ENCODE measurements around the gene LEMD2. TPM values are rescaled to one million over a fixed set of nuclear protein-coding genes. Genes with fewer than 3 reads are reported as not detected.

LEMD2 gene
- total RNA-seq, 1 experiment from 2014 or later = 33.8 TPM

DNA sequence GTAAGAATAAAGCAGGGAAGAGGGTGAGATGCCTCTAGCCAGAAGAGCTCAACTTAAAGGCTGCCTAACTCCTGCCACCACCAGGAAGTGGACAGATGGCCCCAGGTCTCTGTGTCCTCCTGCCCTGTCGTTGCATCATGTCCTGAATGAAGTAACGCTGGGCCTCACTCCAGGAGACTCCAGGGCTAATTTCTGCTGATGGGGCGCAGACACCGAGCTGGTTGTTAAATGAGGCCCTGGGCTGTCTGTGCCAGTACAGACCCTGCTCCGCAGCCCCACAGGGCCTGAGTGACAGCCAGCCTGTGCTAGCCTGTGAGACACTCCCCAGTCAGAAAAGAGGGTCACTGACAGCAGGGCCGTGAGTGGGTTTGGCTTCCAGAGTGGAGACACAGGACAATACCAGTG, 48.7 kb downstream of the LEMD2 start:
- DNase-seq (ENCODE audit: low read depth) = no peak

DNA sequence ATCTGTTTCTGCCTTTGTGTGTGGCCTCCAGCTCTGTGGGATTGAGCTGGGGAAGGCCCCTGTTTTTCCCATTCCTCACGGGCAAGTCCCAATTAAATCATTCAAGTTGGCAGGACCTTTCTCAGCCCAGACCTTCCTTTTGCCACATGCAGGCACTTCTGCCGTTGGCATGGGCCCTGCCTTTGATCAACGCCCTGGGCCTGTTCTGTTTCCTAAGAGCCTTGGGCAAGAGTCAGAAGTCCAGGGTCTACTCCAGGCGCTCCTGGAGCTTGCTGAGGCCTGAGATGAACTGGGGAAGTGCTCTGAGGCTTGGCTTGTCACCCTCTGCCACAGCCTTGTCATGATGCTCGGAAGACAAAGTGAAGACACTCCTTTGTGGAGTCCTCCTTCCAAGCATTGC, 49.4 kb downstream of the LEMD2 start:
- no peak for DNase-seq (ENCODE audit: low read depth)

DNA sequence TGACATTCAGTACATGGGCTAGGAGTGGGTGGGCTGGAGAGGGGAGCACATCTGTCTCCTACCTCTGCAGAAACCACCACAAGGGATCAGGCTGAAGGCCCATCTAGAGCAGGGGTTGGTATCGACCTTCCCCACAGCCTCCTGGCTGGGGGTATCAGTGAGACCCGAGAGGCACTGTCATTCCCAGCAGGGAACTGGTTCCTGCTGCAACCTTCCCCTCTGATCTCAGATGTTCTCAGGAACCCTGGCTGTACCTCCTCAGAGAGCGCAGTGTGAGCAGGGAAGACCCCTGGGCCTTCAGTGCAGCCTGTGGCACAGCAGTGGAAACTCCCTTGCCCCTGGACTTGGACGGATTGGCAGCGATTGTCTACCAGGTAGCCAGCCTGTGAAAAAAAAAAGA, 50.1 kb downstream of the LEMD2 start:
- no peak for DNase-seq (ENCODE audit: low read depth)

DNA sequence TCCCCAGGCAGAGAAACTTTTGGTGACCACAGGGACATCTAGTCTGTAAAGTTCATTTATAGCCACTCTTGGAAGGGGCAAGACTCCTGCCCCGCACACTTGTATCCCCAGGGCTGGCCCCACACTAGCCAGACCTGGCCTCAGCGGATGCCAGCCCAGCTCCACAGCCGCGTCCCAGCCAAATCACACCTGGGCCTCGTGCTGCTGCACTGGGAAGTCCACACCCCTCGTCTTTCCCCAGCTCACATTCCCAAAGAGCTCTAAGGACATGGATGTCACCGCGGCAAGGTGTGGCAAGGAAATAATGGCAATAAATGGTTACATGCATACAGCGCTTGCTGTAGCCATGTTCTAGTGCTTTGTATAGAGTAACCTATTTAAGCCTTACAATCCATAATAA, 50.8 kb downstream of the LEMD2 start:
- DNase-seq (ENCODE audit: low read depth) = no peak

DNA sequence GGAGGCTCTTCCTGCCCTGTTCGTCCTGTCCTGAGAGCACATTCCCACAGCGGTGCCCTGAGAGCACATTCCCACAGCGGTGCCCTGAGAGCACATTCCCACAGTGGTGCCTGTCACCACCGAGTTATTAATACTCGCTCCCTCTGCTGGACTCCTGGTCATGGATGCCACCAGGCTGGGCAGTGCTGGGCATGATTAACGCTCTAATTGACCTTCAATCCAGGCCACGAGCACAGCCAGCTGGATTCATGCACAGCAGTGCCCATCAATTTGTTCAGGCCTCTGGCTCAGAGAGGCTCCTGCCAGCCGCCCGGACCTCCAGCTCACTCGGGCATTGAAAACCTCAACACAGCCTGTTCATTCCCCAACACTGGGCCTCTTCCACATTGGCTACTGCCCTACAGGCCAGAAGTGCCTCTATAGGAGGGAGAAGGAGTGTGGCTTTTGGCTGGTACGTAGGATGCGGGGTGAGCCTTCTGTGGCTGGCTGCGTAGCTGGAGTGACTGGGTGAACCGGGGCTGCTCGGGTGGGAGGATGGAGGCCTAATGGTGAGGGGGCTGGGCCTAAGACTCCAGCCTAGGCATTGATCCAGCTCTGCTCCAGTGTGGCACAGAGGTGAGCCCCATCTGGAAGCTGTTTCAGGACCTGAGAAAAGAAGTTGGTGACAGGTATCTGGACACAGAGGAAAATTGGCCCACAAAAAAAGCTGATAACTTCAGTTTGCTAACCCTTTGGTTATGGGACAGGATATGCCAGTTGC, 51.5 kb downstream of the LEMD2 start:
- no peak for DNase-seq (ENCODE audit: low read depth)

DNA sequence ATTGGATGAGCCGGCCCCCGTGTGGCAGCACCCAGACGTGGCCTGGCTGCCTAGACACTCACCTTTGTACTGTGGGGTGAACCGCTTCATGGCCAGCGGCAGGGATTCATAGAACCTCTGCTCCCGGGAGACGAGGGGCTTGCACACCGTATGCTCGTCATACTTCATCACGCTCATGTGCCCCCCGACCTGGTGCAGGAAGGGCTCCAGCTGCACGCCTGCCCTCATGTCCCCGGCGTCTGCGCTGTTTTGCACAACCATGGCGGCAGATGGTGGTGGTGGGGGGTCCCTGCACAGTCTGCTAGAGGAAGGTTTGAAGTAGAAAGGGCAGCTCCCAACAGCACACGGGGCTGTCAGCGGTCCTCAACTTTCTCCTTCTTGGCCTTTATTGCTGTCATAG, 53.7 kb downstream of the LEMD2 start:
- DNase-seq (ENCODE audit: low read depth) = no peak

DNA sequence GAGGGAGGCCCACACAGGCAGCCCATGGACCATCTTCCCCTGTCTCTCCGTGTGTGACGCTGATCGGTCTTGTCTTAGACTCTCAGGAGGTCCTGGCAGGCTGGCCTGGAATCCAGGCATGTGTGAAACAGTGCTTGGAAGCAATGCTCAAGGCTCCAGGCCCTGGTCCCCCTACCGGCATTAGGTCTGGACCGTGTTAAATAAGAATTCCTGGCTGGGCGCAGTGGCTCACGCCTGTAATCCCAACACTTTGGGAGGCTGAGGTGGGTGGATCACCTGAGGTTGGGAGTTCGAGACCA, 55.3 kb downstream of the LEMD2 start:
- DNase-seq (ENCODE audit: low read depth) = no peak

DNA sequence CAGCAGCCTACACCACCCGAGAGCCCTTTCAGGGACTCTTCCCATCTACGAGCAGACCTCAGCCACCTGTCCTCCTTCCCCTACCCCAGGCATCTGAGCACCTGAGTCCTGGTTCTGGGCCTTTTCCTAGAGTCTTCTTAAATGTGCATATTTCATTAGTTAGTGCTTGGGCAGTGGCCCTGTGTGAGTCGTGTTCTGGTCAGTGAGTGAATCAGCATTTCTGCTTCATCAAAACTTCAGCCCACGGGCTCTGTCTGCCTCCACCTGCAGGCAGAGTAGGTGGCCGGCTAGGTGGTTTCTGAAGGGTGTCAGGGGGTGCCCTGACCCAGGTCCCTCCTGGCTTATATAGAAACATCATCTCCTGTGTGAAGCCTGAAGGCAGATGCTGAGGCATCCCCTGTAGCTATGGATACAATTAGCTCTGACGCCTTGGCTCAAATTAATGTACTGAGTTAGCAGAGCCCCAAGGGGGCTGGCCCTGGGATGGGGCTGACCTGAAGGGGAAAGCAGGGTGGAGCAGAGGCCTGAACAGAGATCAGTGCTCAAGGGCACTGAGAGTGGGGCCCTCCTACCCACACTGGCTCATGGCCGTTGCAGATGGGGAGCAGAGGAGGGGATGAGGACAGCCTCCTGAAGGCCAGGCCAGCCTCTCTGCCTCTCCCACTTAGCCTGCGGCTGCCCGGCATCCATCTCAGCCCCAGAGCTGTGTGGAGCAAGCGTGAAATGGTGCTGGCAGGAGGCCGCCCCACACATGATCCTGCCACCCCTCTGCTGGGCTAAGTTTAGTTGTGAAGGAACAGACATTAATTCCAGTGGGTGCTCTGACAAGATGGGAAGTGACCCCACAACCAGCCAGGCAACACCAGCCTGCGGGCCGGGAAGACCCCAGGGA, 55.9 kb downstream of the LEMD2 start:
- peak; percentile 38 for DNase-seq (ENCODE audit: low read depth)

DNA sequence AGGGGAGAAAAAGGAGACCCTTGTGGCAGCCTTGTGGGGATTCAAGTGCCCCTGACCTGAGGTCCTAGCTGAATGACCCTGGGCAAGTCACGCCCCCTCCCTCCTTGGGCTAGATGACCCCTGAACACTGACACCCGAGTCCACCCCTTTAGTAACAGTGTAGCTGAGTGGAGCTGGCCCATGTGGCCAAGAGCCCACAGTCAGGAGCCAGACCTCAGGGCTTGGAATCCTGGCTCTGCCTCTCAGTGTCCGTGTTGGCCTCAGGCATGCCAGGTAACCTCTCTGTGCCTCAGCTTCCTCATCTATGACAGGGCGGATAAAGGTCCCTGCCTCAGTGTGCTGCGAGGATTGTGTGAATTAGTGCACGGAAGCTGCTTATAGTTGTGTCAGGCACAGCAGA, 56.5 kb downstream of the LEMD2 start:
- DNase-seq (ENCODE audit: low read depth) = no peak

DNA sequence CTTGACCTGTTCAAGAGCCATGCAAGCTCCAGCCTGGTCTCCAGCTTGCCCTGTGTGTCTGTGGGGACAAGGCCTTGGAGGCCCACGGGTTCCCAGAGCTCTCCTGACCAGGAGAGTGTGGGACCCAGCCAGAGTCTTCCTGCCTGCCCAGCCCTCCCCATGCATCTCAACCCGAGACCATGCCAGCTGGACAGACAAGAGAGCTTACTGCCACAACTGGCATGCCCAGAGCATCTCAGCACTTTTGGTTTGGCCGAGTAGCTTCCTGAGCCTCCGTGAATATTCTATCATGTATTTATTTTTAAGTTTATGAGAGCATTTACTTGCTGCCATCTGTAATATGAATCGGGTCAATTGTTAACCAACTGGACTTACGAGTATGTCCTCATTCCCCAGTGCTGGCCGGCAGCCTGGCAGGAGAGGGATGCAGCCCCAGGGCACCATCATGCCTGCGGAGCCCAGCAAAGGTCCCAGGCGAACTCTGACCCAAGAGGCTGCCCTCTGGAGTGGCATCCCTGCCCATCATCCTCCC, 57.1 kb downstream of the LEMD2 start:
- no peak for DNase-seq (ENCODE audit: low read depth)

DNA sequence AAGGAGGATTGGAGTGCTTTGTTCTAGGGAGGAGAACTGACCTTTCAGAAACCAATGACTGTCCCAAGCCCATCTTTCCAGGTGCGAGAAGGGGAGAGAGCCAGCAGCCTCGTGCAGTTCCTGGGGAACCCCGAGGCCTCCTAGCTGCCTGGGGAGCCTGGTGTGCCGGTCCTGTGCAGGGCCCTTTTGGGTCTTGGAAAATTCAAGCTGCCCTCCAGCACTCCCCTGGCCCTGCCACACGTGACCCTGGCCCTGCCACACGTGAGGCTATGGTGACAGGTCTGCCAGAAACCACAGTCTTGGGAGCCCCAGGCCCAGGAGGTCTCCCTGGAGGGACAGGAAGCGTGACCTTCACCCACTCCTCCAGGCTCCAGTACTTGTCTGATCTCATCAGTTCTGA, 57.9 kb downstream of the LEMD2 start:
- DNase-seq (ENCODE audit: low read depth) = no peak

DNA sequence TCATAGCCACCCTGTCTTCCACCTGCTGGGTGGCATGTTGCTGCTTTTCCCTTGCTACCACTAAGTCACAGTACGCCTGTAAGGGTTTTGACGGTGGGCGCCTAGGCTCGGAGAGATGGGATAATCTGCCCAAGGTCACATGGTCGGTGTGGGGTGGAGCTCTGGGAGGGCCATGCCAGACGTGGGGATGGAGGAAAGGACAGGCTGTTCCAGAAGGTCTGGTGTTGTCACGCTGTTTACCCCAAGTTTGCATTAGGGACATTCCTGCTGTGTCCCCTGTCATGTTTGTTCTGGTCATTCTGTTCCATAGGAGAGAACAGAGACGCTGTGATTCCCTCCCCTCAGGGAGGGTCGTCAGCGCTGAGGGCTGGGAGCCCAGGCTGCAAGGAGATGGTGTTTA, 58.3 kb downstream of the LEMD2 start:
- no peak for DNase-seq (ENCODE audit: low read depth)

DNA sequence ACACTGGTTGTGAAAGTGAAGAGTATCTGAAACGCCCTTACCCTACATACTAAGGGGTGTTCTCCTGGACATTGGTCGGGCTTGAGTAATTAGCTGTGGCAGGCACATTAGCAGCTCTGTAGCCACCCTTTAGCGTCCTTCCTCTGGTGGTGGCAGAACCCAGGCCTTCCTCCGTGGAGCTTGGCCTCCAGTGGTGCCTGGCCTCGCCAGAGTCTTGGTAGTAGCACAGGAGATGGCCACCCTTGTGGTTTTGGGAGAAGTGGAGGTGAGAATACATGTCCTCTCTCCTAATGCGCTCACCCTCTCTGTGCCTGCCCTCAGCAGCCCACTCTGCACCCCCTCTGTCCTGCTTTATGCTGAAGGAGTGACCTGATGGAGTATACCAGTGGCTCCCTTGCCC, 59.9 kb downstream of the LEMD2 start:
- no peak for DNase-seq (ENCODE audit: low read depth)

DNA sequence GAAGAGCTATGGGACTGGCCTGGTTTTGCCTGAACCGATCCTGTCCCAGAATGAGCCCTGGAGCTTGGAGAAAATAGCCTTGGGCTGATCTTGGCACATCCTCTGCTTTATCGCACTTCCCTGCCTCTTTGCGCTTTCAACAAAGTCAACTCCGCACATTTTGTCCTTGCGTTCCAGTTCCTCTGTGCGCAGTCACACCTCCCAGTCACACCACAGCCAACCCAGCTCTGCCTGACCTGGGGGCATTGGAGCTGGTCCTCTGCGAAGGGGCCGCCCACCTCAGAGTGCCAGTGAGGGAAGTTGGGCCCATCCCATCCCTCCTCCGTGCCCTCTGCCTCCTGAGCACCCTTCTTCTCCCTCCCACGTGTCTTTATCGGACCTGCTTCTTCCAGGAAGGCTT, 60.5 kb downstream of the LEMD2 start:
- DNase-seq (ENCODE audit: low read depth) = no peak

DNA sequence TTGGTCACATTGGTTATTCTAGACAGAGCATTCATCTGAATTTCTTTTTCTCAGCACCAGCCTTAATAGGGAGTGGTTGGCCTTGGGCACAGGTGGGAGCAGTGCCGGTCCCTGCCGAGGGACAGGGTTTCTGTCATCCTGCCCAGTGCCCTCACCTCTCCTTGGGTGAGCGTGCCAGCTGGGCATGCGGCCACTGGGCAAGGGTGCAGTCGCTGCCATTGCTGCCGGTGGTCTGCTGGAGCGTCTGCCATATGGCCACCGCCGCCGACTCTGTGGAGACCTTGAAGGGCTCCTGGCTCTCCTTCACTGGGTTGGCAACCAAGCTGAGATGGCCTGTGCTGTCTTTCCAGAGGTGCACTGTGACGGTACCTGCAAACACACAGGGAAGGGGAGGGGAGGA, 61.0 kb downstream of the LEMD2 start:
- no peak for DNase-seq (ENCODE audit: low read depth)

DNA sequence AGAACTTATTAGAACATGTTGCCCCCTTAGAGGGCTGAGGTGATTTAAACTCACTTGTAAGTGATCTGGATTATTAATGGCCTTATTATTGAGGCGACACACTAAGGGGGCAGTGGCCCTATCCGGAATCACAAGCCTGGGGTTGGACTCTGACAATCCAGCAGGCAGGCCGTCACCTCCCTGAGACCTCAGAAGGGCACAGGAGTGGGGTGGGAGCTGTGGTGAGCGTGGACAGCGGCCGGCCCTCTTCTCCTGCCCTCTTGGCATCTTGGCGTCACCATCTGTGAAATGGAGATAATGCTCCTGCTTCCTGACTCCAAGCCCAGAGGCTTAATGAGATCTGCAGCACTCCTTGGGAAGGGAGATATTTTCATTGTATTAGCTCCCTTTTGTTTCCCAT, 61.8 kb downstream of the LEMD2 start:
- no peak for DNase-seq (ENCODE audit: low read depth)

DNA sequence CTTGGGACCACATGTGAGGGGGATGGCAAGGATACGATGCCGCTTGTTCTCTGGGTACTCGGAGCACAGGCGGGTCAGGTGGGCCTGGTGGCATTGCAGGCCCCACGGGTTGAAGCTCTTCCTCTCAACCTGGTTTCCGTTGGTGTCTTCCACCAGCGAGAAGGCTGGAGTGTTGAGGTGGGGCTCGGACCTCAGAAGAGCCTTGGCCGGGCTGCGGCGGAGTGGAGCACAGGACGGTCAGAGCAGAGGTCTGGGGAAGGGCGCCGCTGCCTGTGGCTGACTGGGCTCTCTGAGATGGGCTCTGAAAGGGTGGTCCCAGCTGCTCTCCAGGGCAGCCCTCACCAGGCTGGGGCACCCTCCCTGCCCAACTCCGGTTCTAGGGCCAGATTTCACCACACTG, 62.2 kb downstream of the LEMD2 start:
- DNase-seq (ENCODE audit: low read depth) = no peak

DNA sequence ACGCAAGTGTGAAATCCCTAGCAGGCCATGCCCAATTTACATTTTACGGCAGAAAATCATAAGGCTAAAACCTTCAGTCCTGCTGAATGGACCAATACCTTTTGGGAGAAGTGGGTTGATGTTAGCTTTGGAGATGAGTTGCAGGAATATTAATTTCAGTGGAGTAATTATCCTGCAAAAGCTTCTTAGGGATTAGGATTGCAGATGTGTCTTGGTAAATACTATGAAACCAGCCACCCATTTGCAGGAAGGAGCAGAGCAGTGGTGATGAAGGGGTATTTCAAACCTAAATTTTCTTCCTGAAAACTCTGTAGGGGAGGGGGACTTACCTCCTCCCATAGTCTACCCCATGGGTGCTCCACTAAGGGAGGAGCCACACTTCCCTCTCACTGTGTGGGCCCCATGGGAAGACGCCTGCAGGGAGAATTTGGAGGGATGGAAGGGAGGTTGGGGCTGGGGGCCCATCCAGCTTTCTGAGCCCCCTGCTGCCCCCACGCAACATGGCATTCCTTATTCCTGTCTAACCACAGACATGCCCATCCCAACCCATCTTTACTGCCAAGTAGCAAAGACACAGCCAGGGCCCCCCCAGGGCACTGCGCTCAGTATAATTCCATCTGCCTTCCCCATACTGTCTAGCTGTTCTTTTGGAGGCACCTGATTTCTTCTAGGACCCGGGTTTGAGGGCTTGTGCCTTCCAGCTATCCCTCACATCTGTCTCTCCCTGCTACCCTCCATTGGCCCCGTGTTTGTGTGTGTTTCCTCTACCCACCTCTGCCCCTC, 62.8 kb downstream of the LEMD2 start:
- DNase-seq (ENCODE audit: low read depth) = no peak

DNA sequence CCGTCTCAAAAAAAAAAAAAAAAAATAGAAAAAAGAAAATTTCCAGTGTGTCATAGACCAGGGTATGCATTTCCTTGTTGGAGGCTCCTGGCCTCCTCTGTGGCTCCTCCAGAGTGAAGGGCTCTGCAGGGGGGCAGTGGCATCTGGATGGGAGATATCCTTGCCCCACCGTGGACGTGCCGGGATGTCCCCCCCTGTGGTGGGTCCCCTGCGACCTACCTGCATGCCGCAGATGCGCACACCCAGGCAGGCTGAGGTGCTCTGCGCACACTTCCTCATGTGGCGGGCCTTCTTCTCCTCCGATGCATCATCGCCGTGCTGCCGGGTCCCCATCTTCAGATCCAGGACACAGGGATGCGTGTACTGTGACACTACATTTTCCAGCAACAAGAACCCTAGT, 63.7 kb downstream of the LEMD2 start:
- no peak for DNase-seq (ENCODE audit: low read depth)

DNA sequence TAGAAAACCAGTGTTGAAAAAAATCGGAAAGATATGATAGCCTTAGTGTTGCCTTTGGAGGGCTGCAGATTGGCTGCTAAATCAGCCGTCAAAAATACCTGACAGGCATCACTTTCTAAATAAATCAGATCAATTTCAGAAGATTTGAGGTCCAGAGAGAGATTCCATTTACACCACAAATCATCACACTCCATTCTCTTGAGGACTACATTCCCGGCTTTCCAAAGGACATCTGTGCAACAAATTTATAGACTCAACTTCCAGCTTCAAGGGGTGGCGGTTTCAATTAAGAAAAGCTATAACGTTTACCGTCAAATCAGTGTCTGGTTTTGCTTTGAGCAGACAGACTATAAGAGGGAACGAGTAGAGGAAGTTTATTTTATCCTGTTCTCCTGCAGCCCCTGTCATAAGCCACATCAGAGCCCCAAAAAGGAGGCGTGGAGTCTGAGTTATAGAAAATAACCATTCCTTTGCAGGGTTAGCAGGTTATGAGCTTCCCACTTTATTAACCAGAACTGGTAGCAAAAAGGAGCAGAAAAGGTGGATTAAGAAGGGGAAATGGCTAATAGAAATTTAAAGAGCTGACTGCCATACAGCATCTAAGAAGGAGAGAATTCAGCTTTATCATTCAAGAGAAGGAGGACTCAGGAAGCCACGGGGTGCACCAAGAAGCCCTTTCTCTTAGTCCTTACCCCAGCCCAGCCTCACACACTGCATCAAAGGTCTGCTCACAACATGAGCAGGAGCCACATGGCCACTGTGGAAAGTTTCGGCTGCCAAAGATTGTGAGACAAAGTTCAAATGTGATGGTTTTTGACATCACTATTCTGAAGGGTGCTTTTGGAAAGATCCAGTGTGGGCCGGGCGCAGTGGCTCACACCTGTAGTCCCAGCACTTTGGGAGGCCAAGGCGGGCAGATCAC, 64.6 kb downstream of the LEMD2 start:
- no peak for DNase-seq (ENCODE audit: low read depth)

All from HT1080 (cell line).